ENCODE measurements around the gene ITPRIPL2. TPM values are rescaled to one million over a fixed set of nuclear protein-coding genes. Genes with fewer than 3 reads are reported as not detected.
A peak's percentile ranks its signal among the peaks of the same experiment; 100 is the strongest.

ITPRIPL2 gene
- total and polyA plus RNA-seq, 2 of the 13 experiments (the other 11 are each of a cell fraction or from before 2014, with no cell fraction given) = 5.9 to 12.6 TPM

DNA sequence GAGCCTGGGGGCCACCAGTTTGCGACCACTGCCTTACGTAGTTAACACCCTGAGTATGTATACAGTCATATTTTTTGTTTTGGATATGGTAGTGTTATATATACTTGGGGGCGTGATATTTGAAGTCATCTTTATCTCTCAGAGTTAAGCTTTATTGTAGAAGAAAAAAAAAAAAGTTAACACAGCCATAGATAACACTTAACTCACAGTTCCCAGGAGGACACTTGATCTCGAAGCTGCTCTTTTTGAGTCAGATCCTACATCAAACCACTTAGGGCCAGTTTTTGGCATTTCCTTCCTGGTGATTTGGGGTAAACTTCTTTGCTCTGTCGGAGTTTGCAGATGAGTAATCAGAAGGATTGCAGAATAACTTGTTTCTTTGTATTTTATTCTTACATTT, 5.8 kb downstream of the ITPRIPL2 start:
- no TSS peak for BruUV-seq (replicated peaks)
- no peak overlapping the region for H3K4me3 ChIP-seq (replicated peaks in 1 of 3; ENCODE audit: insufficient read depth in 1 of 3, low read depth in 2 of 3, low read length in 3 of 3)

DNA sequence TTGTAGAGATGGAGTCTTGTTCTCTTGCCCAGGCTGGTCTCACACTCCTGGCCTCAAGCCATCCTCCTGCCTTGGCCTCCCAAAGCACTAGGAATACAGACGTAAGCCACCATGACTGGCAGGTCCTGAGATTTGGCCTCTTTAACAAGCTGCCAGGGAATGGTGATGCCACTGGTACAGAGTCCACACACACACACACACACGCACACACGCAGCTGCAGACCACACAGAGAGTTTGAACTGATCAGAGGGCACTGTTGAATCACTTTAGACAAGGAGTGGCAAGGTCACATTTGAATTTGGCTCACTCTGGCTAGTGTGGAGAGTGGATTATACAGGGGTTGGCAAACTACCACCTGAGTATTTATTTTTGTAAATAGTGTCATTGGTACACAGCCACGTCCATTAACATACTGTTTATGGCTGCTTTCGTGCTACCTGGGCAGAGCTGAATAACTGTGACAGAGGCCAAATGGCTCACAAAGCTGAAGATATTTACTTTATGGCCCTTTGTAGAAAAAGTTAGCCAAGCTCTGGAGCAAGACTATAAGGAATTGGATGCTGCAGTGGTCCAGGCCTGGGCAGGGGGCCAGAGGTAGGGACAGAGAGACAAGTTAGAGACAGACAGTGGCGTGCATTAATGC, 9.9 kb downstream of the ITPRIPL2 start:
- H3K79me2 ChIP-seq (ENCODE audit: insufficient read depth, low read length) = no peaks in the 10 kb centered on the region
- no peaks in the 10 kb centered on the region for H3K36me3 ChIP-seq (replicated peaks in 1 of 2; ENCODE audit: control insufficient read depth in 1 of 2, insufficient read depth in 2 of 2, low read length in 2 of 2)
- ChIA-PET CTCF (ENCODE audit: low intra/inter-chr PET ratio, low total read pairs) (no interaction called here), POLR2A (interaction anchor here (1.2 to 2.7 kb wide), 2 partner anchors 11 to 15 kb away, joined by 3 to 25 read pairs; partner anchors contain the start of gene ITPRIPL2)
- H2AFZ ChIP-seq (ENCODE audit: low read length) = no peak overlapping the region
- DNase-seq (ENCODE audit: low spot score) (peak; percentile 84), FAIRE-seq (peak; percentile 76), ATAC-seq (peak; percentile 90)
- H3K4me1 ChIP-seq (ENCODE audit: insufficient read depth, low read length) = peaks cover 28% of the 10 kb centered on the region
- no peaks in the 10 kb centered on the region for H3K9me3 ChIP-seq (ENCODE audit: low read length)
- intact Hi-C loops (cut with micrococcal nuclease; ENCODE audit: unreplicated experiment) (loop anchor here (1.0 kb wide), 1 partner anchor 32 kb away; no protein-coding TSS in a partner anchor), in situ Hi-C loops (cut with HindIII; ENCODE audit: extremely low pct_ligation_motif_present, low pct_unique_long_range_greater_than_20kb) (no loop called here)
- H3K4me3 ChIP-seq (replicated peaks in 1 of 3; ENCODE audit: insufficient read depth in 1 of 3, low read depth in 2 of 3, low read length in 3 of 3) = no peak overlapping the region
- H3K9ac ChIP-seq (ENCODE audit: insufficient read depth, low read depth, low read length) = no peak overlapping the region
- H4K20me1 ChIP-seq (ENCODE audit: insufficient read depth, low read length) = no peaks in the 10 kb centered on the region
- no TSS peak for BruUV-seq (replicated peaks)
- no peak overlapping the region for H3K27ac ChIP-seq (ENCODE audit: extremely low read length, insufficient read depth, low read length)
- peak overlapping the region; percentile 5; the same call in 1 of the 2 replicates for H3K4me2 ChIP-seq (ENCODE audit: low read depth, low read length)
- no peaks in the 10 kb centered on the region for H3K27me3 ChIP-seq (ENCODE audit: control insufficient read depth in 1 of 2, insufficient read depth in 2 of 2, low read length in 2 of 2)
- 17% methylated on average over 6 of the region's 6 CpGs for WGBS (ENCODE audit: low lambda C conversion rate)
- TF ChIP-seq MEIS1 (CRISPR knock-in tag; IDR thresholded peaks at IDR 0.05; ENCODE audit: borderline replicate concordance) (no peak), JARID2 (CRISPR knock-in tag; IDR thresholded peaks at IDR 0.05; ENCODE audit: insufficient replicate concordance) (no peak), ZIK1 (CRISPR knock-in tag; IDR thresholded peaks at IDR 0.05; ENCODE audit: borderline replicate concordance, low read depth) (no peak), ARHGAP35 (CRISPR knock-in tag; IDR thresholded peaks at IDR 0.05; ENCODE audit: borderline replicate concordance) (no peak), ZNF776 (CRISPR knock-in tag; IDR thresholded peaks at IDR 0.05) (no peak), MIER2 (CRISPR knock-in tag; IDR thresholded peaks at IDR 0.05) (no peak), DPF2 (CRISPR knock-in tag; IDR thresholded peaks at IDR 0.05; ENCODE audit: borderline replicate concordance, low read depth) (peak; percentile 76), FOSL1 (CRISPR knock-in tag; IDR thresholded peaks at IDR 0.05; ENCODE audit: borderline replicate concordance) (no peak), KDM2A (CRISPR knock-in tag; IDR thresholded peaks at IDR 0.05; ENCODE audit: borderline replicate concordance, low read depth) (no peak), ZNF781 (CRISPR knock-in tag; IDR thresholded peaks at IDR 0.05; ENCODE audit: borderline replicate concordance, not compliant biosample characterization) (no peak), NFATC3 (CRISPR knock-in tag; IDR thresholded peaks at IDR 0.05) (no peak), ATM (IDR thresholded peaks at IDR 0.05; ENCODE audit: borderline replicate concordance) (no peak), ZNF775 (CRISPR knock-in tag; IDR thresholded peaks at IDR 0.05; ENCODE audit: borderline replicate concordance) (no peak), RAD51 (IDR thresholded peaks at IDR 0.05; ENCODE audit: borderline replicate concordance) (no peak), ZFP1 (CRISPR knock-in tag; IDR thresholded peaks at IDR 0.05) (no peak), SMYD3 (CRISPR knock-in tag; IDR thresholded peaks at IDR 0.05) (no peak), ZNF230 (CRISPR knock-in tag; IDR thresholded peaks at IDR 0.05) (peak; percentile 60; the same call in 1 of the 2 replicates)
- TF ChIP-seq, protein P1, sequence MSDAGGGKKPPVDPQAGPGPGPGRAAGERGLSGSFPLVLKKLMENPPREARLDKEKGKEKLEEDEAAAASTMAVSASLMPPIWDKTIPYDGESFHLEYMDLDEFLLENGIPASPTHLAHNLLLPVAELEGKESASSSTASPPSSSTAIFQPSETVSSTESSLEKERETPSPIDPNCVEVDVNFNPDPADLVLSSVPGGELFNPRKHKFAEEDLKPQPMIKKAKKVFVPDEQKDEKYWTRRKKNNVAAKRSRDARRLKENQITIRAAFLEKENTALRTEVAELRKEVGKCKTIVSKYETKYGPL (CRISPR knock-in tag; IDR thresholded peaks at IDR 0.05) = no peak

More for the DNA sequence above, 5.8 kb downstream of the ITPRIPL2 start:
- H3K79me2 ChIP-seq (ENCODE audit: insufficient read depth, low read length) = peaks cover 2% of the 10 kb centered on the region
- in situ Hi-C loops (cut with HindIII; ENCODE audit: extremely low pct_ligation_motif_present, low pct_unique_long_range_greater_than_20kb) = no loop called here
- H2AFZ ChIP-seq (ENCODE audit: low read length) = no peak overlapping the region
- H3K27ac ChIP-seq (ENCODE audit: extremely low read length, insufficient read depth, low read length) = no peak overlapping the region
- no peak overlapping the region for H3K9ac ChIP-seq (ENCODE audit: insufficient read depth, low read depth, low read length)
- ChIA-PET POLR2A (interaction anchor here (1.3 to 2.1 kb wide), 4 partner anchors 9 to 26 kb away, joined by 4 to 10 read pairs (median 7); no protein-coding TSS in a partner anchor), CTCF (ENCODE audit: low intra/inter-chr PET ratio, low total read pairs) (no interaction called here)
- no peaks in the 10 kb centered on the region for H4K20me1 ChIP-seq (ENCODE audit: insufficient read depth, low read length)
- H3K4me2 ChIP-seq (ENCODE audit: low read depth, low read length) = no peak overlapping the region
- no peaks in the 10 kb centered on the region for H3K9me3 ChIP-seq (ENCODE audit: low read length)
- TF ChIP-seq RBFOX2 (IDR thresholded peaks at IDR 0.05; ENCODE audit: low read depth, low read length) (peak; percentile 39; the same call in 1 of the 2 replicates), ZBTB8A (CRISPR knock-in tag; IDR thresholded peaks at IDR 0.05; ENCODE audit: borderline replicate concordance, low read depth) (no peak)
- DNase-seq (ENCODE audit: low spot score) (no peak), FAIRE-seq (no peak), ATAC-seq (no peak)
- no peaks in the 10 kb centered on the region; a peak in 1 of 5 replicates for H3K36me3 ChIP-seq (replicated peaks in 1 of 2; ENCODE audit: control insufficient read depth in 1 of 2, insufficient read depth in 2 of 2, low read length in 2 of 2)
- 96% methylated on average over 5 of the region's 5 CpGs for WGBS (ENCODE audit: low lambda C conversion rate)
- H3K27me3 ChIP-seq (ENCODE audit: control insufficient read depth in 1 of 2, insufficient read depth in 2 of 2, low read length in 2 of 2) = no peaks in the 10 kb centered on the region
- H3K4me1 ChIP-seq (ENCODE audit: insufficient read depth, low read length) = peaks cover 59% of the 10 kb centered on the region
- intact Hi-C loops (cut with micrococcal nuclease; ENCODE audit: unreplicated experiment) = no loop called here

All from HepG2 (cell line).